OCI-LY3 (cell line): Measurements from ENCODE around the gene HDAC4.

ENCODE experiments used
- H2AFZ ChIP-seq: fragments of 200-600, 300-600 bp; shearing (Covaris generic); 2 replicates; pipeline ENCODE4 v1.6.0; 2014; ENCODE audit warnings: antibody characterized with exemption, low read depth, low read length
- H3K27ac ChIP-seq: fragments of 200-600, 300-600 bp; sonication (generic); 2 replicates; pipeline ENCODE4 v1.5.1; 2014; ENCODE audit warnings: mild to moderate bottlenecking, low read length, moderate library complexity, mixed read lengths
- H3K27me3 ChIP-seq: fragments of 200-600, 300-600 bp; sonication (generic); 2 replicates; pipeline ENCODE4 v1.6.1; 2014; ENCODE audit warnings: low read depth, low read length, mixed read lengths
- H3K36me3 ChIP-seq: fragments of 200-600, 300-600 bp; sonication (generic); replicated peaks from 2 replicates; pipeline ENCODE3; 2014; ENCODE audit warnings: low read depth, low read length, mixed read lengths
- H3K4me1 ChIP-seq: fragments of 300-600, 200-600 bp; sonication (generic); 2 replicates; pipeline ENCODE4 v1.6.1; 2014; ENCODE audit warnings: low read length, mixed read lengths
- H3K4me2 ChIP-seq: fragments of 200-600, 300-600 bp; sonication (generic); 2 replicates; pipeline ENCODE4 v1.6.1; 2014; ENCODE audit warnings: low read length, mixed read lengths
- H3K4me3 ChIP-seq: fragments of 300-600, 200-600 bp; sonication (generic); 2 replicates; pipeline ENCODE4 v1.5.1; 2014; ENCODE audit warnings: antibody characterized with exemption, mild to moderate bottlenecking, low read length, moderate library complexity
- H3K79me2 ChIP-seq: fragments of 300-600, 200-600 bp; shearing (Covaris generic); 2 replicates; pipeline ENCODE4 v1.6.1; 2014; ENCODE audit warnings: mild to moderate bottlenecking, low read length, mixed read lengths
- H3K9ac ChIP-seq: fragments of 300-600, 200-600 bp; shearing (Covaris generic); 2 replicates; pipeline ENCODE4 v1.6.0; 2014; ENCODE audit warnings: mild to moderate bottlenecking, low read length, moderate library complexity
- H3K9me3 ChIP-seq: fragments of 200-600, 300-600 bp; shearing (Covaris generic); 2 replicates; pipeline ENCODE4 v1.6.1; 2014; ENCODE audit warnings: low read length, mixed read lengths; ENCODE audit not compliant: insufficient read depth
- H4K20me1 ChIP-seq: fragments of 200-600, 300-600 bp; sonication (generic); 2 replicates; pipeline ENCODE4 v1.6.1; 2016; ENCODE audit warnings: low read length, mixed read lengths; ENCODE audit not compliant: insufficient read depth
- CTCF ChIP-seq: fragments of 200-600, 300-600 bp; sonication (generic); IDR thresholded peaks from 2 replicates; pipeline ENCODE4 v1.5.1; 2014; ENCODE audit warnings: antibody characterized with exemption, low read length, low read depth
- EZH2phosphoT487 ChIP-seq: fragments of 200-600 bp; shearing (Covaris generic); IDR thresholded peaks from 2 replicates; pipeline ENCODE4 v1.6.1; 2018; ENCODE audit warnings: antibody characterized with exemption, mixed run types, low read depth

HDAC4 gene

GRCh38 chr2:239115616-239116015 is 285.2 kb downstream of the HDAC4 start:
- no peaks in the 10 kb centered on the region for H3K4me1 ChIP-seq

GRCh38 chr2:239114616-239115265 is 286.1 kb downstream of the HDAC4 start:
- H3K4me3 ChIP-seq = no peak overlapping the region
- no peaks in the 10 kb centered on the region for H3K79me2 ChIP-seq
- H3K9ac ChIP-seq = no peak overlapping the region
- no peaks in the 10 kb centered on the region for H3K27me3 ChIP-seq
- H3K27ac ChIP-seq = no peak overlapping the region
- H2AFZ ChIP-seq = no peak overlapping the region
- TF ChIP-seq CTCF (no peak), EZH2phosphoT487 (no peak)
- no peak overlapping the region for H3K4me2 ChIP-seq
- no peaks in the 10 kb centered on the region for H3K4me1 ChIP-seq
- no peaks in the 10 kb centered on the region for H3K36me3 ChIP-seq
- no peaks in the 10 kb centered on the region for H4K20me1 ChIP-seq
- no peaks in the 10 kb centered on the region for H3K9me3 ChIP-seq

More at GRCh38 chr2:239115616-239116015, 285.2 kb downstream of the HDAC4 start:
- no peaks in the 10 kb centered on the region for H3K79me2 ChIP-seq
- no peaks in the 10 kb centered on the region for H3K36me3 ChIP-seq
- H3K9ac ChIP-seq = no peak overlapping the region
- no peak overlapping the region for H2AFZ ChIP-seq
- no peak overlapping the region for H3K4me2 ChIP-seq
- H4K20me1 ChIP-seq = no peaks in the 10 kb centered on the region
- no peaks in the 10 kb centered on the region for H3K27me3 ChIP-seq
- H3K9me3 ChIP-seq = no peaks in the 10 kb centered on the region
- TF ChIP-seq EZH2phosphoT487 (no peak), CTCF (no peak)
- H3K27ac ChIP-seq = no peak overlapping the region
- no peak overlapping the region for H3K4me3 ChIP-seq

GRCh38 chr2:239114119-239114581 is 286.7 kb downstream of the HDAC4 start:
- H4K20me1 ChIP-seq = no peaks in the 10 kb centered on the region
- H3K27me3 ChIP-seq = no peaks in the 10 kb centered on the region
- no peak overlapping the region for H3K4me3 ChIP-seq
- TF ChIP-seq EZH2phosphoT487 = no peak
- TF ChIP-seq CTCF = no peak
- H3K9ac ChIP-seq = no peak overlapping the region
- H3K9me3 ChIP-seq = no peaks in the 10 kb centered on the region
- H3K79me2 ChIP-seq = no peaks in the 10 kb centered on the region
- no peak overlapping the region for H3K27ac ChIP-seq
- no peaks in the 10 kb centered on the region for H3K4me1 ChIP-seq
- H3K4me2 ChIP-seq = no peak overlapping the region
- no peak overlapping the region for H2AFZ ChIP-seq
- no peaks in the 10 kb centered on the region for H3K36me3 ChIP-seq

- TF ChIP-seq EZH2phosphoT487 = no peak
- TF ChIP-seq CTCF = no peak
- no peaks in the 10 kb centered on the region for H4K20me1 ChIP-seq
- H3K4me1 ChIP-seq = no peaks in the 10 kb centered on the region
- no peak overlapping the region for H3K4me2 ChIP-seq
- H3K9ac ChIP-seq = no peak overlapping the region
- no peak overlapping the region for H3K27ac ChIP-seq
- H3K9me3 ChIP-seq = no peaks in the 10 kb centered on the region
- H3K4me3 ChIP-seq = no peak overlapping the region
- no peak overlapping the region for H2AFZ ChIP-seq
- H3K27me3 ChIP-seq = no peaks in the 10 kb centered on the region
- H3K36me3 ChIP-seq = no peaks in the 10 kb centered on the region
- H3K79me2 ChIP-seq = no peaks in the 10 kb centered on the region
Observed at GRCh38 chr2:239113615-239114014, 287.2 kb downstream of the HDAC4 start.
